GM12891 (cell line): ENCODE data around the gene SLC66A1.

Experiments
- POLR2A ChIP-seq: IDR thresholded peaks from 2 replicates; pipeline ENCODE4 v1.6.1; 2011; ENCODE audit warnings: low read depth, low read length, control low read depth
- POLR2AphosphoS5 ChIP-seq: IDR thresholded peaks from 2 replicates; pipeline ENCODE4 v1.6.1; 2011; ENCODE audit warnings: low read depth, low read length, control low read depth
- SPI1 ChIP-seq: IDR thresholded peaks from 2 replicates; pipeline ENCODE4 v1.6.1; 2011; ENCODE audit warnings: low read depth, low read length, control low read depth
- TAF1 ChIP-seq: IDR thresholded peaks from 2 replicates; pipeline ENCODE4 v1.6.1; 2011; ENCODE audit warnings: low read depth, low read length, control low read depth

GRCh38 chr1:19372602-19373001 lies 60.5 kb downstream of the SLC66A1 start:
- TF ChIP-seq SPI1 (no peak), TAF1 (no peak), POLR2A (no peak), POLR2AphosphoS5 (no peak)
